Measurements from ENCODE around the gene SCRN1.

Gene SCRN1

GRCh38 chr7:29989257-29989995, at the start of gene SCRN1:
TSS of gene SCRN1 (minus strand) at chr7:29989801. CDS start at chr7:29969067, 20,734 bp downstream.
- no peak for DNase-seq

GRCh38 chr7:30038196-30038980, 48.8 kb upstream of the SCRN1 start:
- no peak for DNase-seq

- no peak for DNase-seq
These were observed 46.6 kb upstream of the SCRN1 start for GRCh38 chr7:30036220-30036619.

- DNase-seq = no peak
These were observed 44.9 kb upstream of the SCRN1 start for GRCh38 chr7:30034501-30034900.

- DNase-seq = no peak
These were observed 42.9 kb upstream of the SCRN1 start for GRCh38 chr7:30032310-30033125.

GRCh38 chr7:30029696-30030095, 40.1 kb upstream of the SCRN1 start:
- DNase-seq = no peak

- DNase-seq = no peak
These were observed 39.4 kb upstream of the SCRN1 start for GRCh38 chr7:30028749-30029635.

GRCh38 chr7:30028216-30028748, 38.7 kb upstream of the SCRN1 start, which contains the start of gene PLEKHA8:
TSS of gene PLEKHA8 (plus strand) at chr7:30028412. CDS start at chr7:30028763, 351 bp downstream.
- peak; percentile 87 for DNase-seq

- no peak for DNase-seq
These were observed 38.2 kb upstream of the SCRN1 start for GRCh38 chr7:30027740-30028215.

GRCh38 chr7:30027065-30027456, 37.5 kb upstream of the SCRN1 start:
- DNase-seq = peak; percentile 13

GRCh38 chr7:30026229-30027064, 36.8 kb upstream of the SCRN1 start, which contains the start of gene FKBP14:
TSS of gene FKBP14 (minus strand) at chr7:30026702. CDS start at chr7:30026508, 194 bp downstream.
- DNase-seq = peak; percentile 84

GRCh38 chr7:30023524-30023923, 33.9 kb upstream of the SCRN1 start:
- DNase-seq = no peak

- no peak for DNase-seq
These were observed 33.4 kb upstream of the SCRN1 start for GRCh38 chr7:30022991-30023390.

- DNase-seq = no peak
These were observed 30.9 kb upstream of the SCRN1 start for GRCh38 chr7:30020535-30020934.

GRCh38 chr7:30019960-30020359, 30.4 kb upstream of the SCRN1 start:
- DNase-seq = no peak

GRCh38 chr7:30019387-30019786, 29.8 kb upstream of the SCRN1 start:
- no peak for DNase-seq

GRCh38 chr7:30018451-30018850, 28.9 kb upstream of the SCRN1 start:
- DNase-seq = no peak

- no peak for DNase-seq
These were observed 23.2 kb upstream of the SCRN1 start for GRCh38 chr7:30012757-30013156.

GRCh38 chr7:30010021-30010420, 20.4 kb upstream of the SCRN1 start:
- DNase-seq = no peak

GRCh38 chr7:30005464-30005863, 15.9 kb upstream of the SCRN1 start:
- no peak for DNase-seq

- no peak for DNase-seq
These were observed 13.5 kb upstream of the SCRN1 start for GRCh38 chr7:30003098-30003497.

Measured in activated T-cell treated with anti-CD3 and anti-CD28 coated beads for 4 hours (primary cell).